ENCODE results near the gene ANTXR1. TPM values are rescaled to one million over a fixed set of nuclear protein-coding genes. Genes with fewer than 3 reads are reported as not detected.

Gene ANTXR1
- total RNA-seq, 1 experiment from 2014 or later, result 8.1 TPM

DNA sequence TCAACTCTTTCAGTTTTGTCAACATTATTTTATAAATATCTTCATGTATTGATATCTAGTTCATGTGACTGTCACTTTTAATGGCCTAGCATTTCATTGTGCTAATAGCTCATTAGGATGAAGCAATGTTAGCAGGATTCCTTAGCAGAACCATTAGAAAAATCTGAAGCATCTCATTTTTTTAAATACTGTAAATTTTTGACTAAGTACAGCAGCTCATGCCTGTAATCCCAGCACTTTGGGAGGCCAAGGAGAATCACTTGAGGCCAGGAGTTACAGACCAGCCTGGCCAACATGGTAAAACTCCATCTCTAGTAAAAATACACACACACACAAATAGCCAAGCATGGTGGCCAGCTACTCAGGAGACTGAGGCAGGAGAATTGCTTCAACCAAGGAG lies 15.6 kb upstream of the ANTXR1 start:
- DNase-seq (ENCODE audit: low spot score), result no peak
- in situ Hi-C loops (cut with HindIII; ENCODE audit: low sequenced_read_pairs), result no loop called here

- DNase-seq (ENCODE audit: low spot score), result no peak
- in situ Hi-C loops (cut with HindIII; ENCODE audit: low sequenced_read_pairs), result no loop called here
Measured at GRCh38 chr2:69001879-69002278, 11.1 kb upstream of the ANTXR1 start.

DNA sequence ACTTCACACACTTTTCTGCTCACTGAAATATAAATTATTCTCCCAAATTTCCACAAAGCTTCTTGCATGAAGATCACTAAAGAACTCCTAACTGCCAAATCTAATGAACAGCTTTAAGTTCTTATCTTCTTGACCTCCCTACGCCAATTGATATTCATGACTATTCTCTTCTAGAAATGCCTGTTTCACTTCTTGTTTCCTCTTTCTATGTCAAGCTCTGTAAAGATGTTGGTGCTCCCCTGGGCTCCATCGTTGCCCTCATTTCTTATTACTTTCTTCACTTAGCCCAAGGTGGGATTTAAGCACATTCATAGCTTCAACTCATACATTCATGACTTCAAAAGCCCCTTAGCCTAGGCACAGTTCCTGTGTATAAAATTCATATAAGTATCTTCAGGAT lies 9.2 kb upstream of the ANTXR1 start:
- no peak for DNase-seq (ENCODE audit: low spot score)
- in situ Hi-C loops (cut with HindIII; ENCODE audit: low sequenced_read_pairs), result no loop called here

DNA sequence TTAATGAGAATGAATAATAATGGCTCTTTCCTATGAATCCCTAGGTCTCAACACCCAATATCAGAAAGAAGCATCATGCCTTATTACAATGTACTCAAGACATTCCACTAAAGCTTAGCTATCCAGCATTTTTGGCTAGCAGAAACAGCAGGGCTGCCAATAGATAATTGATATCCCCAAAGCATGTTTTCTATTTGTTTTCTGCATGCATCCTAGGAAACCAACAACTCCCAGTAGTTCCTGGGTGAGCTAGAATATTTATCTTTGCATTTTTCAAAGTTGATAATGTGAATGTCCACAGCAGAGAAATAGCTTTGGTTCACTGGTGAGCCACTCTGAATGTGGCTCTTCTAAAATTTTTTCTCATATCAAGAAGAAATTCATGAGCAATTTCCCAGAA lies 5.8 kb upstream of the ANTXR1 start:
- in situ Hi-C loops (cut with HindIII; ENCODE audit: low sequenced_read_pairs), result no loop called here
- no peak for DNase-seq (ENCODE audit: low spot score)

DNA sequence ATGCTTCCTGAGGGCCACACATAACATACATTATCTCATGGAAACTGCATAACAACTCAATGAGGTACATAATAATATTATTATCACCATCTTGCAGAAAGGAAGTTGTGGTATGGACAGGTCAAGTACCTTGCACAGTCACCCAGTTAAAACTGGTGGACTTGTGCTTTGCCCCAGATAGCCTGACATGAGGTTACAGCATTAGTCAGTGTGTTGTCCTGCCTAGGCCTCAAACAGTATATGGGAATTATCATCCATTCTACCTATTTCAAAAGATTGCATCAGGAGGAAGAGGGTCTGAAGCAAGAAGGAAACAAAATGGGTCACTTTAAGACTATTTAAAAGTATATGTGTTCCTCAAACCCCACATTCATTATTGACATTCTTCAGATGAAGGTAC lies 5.4 kb upstream of the ANTXR1 start:
- no peak for DNase-seq (ENCODE audit: low spot score)
- in situ Hi-C loops (cut with HindIII; ENCODE audit: low sequenced_read_pairs), result no loop called here

- in situ Hi-C loops (cut with HindIII; ENCODE audit: low sequenced_read_pairs), result no loop called here
- no peak for DNase-seq (ENCODE audit: low spot score)
Measured at GRCh38 chr2:69010437-69011194, 2.4 kb upstream of the ANTXR1 start.

GRCh38 chr2:69011611-69012157 lies 1.3 kb upstream of the ANTXR1 start:
- in situ Hi-C loops (cut with HindIII; ENCODE audit: low sequenced_read_pairs), result no loop called here
- no peak for DNase-seq (ENCODE audit: low spot score)

- peak; percentile 77 for DNase-seq (ENCODE audit: low spot score)
- in situ Hi-C loops (cut with HindIII; ENCODE audit: low sequenced_read_pairs), result no loop called here
Measured at GRCh38 chr2:69012310-69013141, 453 bp upstream of the ANTXR1 start.

DNA sequence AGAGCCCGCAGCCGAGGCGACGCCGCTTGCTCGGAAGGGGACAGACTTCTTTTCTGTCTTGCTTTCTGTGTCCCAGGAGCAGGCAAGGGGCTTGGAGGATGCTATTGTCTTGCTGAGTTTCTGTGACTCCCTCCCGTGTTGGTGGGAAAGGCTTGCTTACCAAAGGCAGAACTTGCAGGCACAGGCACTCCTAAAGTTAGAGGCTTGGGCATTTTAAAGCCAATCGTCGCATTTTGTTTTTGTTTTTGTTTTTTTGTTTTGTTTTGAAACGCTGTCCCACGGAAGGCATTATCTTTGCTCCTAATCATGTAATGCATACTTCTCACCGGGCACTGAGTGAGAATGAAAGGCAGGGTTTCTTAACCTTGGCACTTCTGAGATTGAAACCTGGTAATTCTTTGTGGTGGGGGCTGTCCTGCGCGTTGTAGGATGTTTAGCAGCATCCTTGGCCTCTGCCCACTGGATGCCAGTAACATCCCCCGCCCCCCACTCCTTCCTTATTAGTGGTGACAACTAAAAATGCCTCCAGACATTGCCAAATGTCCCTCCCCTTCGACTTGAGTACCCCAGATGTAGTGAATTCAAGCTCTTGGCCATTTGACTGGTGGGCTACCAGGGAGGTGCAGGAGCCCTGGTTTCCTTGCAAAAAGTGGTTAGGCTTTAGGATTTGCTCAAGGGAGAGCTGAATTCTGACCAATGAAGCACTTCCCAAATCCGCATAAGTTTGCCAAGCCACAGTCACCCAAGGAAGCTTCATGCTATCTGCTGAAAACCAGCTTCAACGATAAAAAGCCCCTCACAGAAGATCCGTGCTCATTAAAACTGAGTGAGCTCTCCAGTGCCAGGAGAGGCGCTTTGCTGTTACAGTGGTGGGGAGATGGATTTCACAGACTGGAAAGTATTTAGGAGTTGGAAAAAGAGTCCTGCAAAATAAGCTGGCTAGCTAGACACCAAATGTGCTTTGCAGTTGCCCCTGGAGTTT lies 1.2 kb downstream of the ANTXR1 start:
- in situ Hi-C loops (cut with HindIII; ENCODE audit: low sequenced_read_pairs), result no loop called here

GRCh38 chr2:69017080-69017479 lies 4.1 kb downstream of the ANTXR1 start:
- in situ Hi-C loops (cut with HindIII; ENCODE audit: low sequenced_read_pairs), result no loop called here
- no peak for DNase-seq (ENCODE audit: low spot score)

More for the DNA sequence above, 1.2 kb downstream of the ANTXR1 start:
- peak; percentile 45 for DNase-seq (ENCODE audit: low spot score)

GRCh38 chr2:69017835-69018234 lies 4.9 kb downstream of the ANTXR1 start:
- in situ Hi-C loops (cut with HindIII; ENCODE audit: low sequenced_read_pairs), result no loop called here
- no peak for DNase-seq (ENCODE audit: low spot score)

- DNase-seq (ENCODE audit: low spot score), result no peak
- in situ Hi-C loops (cut with HindIII; ENCODE audit: low sequenced_read_pairs), result no loop called here
Measured at GRCh38 chr2:69018678-69019095, 5.7 kb downstream of the ANTXR1 start.

DNA sequence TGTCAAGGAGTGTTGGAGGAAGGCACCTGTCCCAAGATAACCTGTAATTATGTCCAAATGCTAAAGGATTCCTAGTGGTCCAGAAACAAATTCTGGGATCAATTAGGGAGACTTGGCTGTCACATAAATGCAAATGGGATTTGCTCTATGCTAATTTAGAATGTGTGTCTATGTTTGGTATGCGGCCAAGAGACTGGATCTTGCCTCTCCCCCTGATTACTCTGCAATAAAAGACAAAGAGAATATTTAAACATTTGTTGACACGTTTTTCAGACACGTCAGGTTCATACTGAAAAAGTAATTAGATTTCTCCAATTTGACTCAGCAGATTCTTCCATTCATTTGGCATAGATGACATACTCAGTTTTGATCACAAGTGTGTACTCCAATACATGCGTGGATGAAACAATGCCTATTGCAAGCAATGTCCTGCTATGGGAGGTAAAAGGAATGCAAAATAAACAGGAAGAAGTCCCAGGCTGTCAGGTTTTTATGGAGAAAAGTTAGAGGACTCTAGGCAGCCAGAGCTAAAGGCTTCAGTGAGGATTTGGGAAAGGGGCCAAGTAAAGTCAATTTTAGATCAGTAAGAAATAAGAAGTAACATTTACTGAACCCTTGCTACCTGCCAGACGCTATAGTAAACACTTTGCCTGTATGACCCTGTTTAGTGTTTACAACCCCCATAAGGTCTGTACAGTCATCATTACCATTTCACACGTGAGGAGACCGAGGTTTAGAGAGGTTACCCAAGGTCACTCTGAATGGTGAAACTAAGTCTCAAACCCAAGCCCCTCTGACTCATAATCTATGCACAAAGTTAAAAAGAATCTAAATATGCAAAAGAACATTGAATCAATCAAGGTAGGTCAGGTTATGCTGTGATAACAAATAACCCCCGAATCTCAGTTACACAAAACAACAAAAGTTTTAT lies 7.8 kb downstream of the ANTXR1 start:
- DNase-seq (ENCODE audit: low spot score), result no peak
- in situ Hi-C loops (cut with HindIII; ENCODE audit: low sequenced_read_pairs), result no loop called here

DNA sequence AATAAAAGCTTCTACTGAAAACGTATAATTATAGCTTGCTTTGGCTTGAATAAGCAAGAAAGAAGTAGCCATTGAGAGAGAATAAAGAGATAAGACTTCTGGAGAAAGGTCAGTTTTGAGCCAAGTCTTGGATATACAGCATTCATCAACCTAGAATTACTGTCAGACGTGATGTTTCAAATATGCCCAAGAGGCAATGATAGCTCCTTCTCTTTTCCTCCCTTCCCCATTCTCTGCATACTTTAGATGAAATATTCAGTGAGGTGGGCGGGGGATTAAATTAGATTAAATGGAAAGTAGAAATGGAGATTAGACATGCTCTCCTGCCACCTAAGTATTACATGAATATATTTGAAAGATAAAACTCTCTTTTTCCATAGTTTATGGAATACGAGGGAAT lies 8.7 kb downstream of the ANTXR1 start:
- in situ Hi-C loops (cut with HindIII; ENCODE audit: low sequenced_read_pairs), result no loop called here
- no peak for DNase-seq (ENCODE audit: low spot score)

- DNase-seq (ENCODE audit: low spot score), result no peak
- in situ Hi-C loops (cut with HindIII; ENCODE audit: low sequenced_read_pairs), result no loop called here
Measured at GRCh38 chr2:69022548-69022947, 9.6 kb downstream of the ANTXR1 start.

GRCh38 chr2:69023236-69023635 lies 10.3 kb downstream of the ANTXR1 start:
- in situ Hi-C loops (cut with HindIII; ENCODE audit: low sequenced_read_pairs), result no loop called here
- DNase-seq (ENCODE audit: low spot score), result no peak

DNA sequence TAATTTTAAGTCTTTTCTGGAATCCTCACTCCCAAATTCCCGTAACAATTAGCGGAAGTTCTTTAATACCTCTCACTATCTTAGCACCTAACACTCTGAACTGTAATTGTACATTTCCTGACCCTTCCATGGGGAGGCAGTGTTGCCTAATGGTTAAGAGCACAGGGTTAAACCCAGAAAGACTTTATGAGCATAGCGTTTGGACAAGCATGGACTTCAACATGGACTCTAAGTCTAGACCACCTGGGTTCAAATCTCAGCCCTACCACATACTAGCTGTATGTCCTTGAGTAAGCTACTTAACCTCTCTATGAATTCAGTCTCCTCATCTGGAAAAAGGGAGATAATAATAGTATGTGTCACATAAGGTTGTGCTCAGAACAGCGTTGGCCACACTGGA lies 13.0 kb downstream of the ANTXR1 start:
- in situ Hi-C loops (cut with HindIII; ENCODE audit: low sequenced_read_pairs), result no loop called here
- DNase-seq (ENCODE audit: low spot score), result no peak
